H54 (cell line): Measurements from ENCODE around the gene CST7.

Experiments
- DNase-seq: peaks from one replicate; pipeline ENCODE4 v3.0.0; 2011; ENCODE audit warnings: low spot score, mixed read lengths; ENCODE audit not compliant: insufficient read length
- FAIRE-seq: peaks from 3 replicates; lab custom pipeline; 2011; peaks lifted over from hg19 to GRCh38; lab: Jason Lieb, UNC
- POLR2A ChIP-seq: IDR thresholded peaks from 2 replicates; pipeline ENCODE4 v1.6.1; 2011; ENCODE audit warnings: low read depth, mild to moderate bottlenecking, low read length

The CST7 gene

DNA sequence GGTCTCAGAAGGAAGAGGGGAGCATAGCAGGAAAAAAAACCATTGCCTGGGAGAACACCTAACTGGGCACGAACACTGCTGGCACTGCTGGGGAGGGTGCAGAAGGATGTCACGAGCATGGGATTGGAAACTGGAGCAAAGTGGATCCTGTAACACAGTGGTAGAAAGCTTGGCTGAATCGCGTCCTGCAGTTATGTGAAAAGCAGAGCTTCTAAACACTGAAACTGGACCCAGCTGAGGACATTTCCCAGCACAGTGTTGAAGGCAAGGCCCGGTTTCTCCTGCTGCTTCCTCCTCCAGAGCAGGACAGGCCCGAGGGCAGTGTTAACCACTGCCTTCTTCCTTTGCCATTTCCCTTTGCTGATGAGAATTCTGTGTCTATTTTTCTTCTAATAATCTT, 36.7 kb downstream of the CST7 start:
- no peak for DNase-seq
- TF ChIP-seq POLR2A, result no peak
- no peak for FAIRE-seq

DNA sequence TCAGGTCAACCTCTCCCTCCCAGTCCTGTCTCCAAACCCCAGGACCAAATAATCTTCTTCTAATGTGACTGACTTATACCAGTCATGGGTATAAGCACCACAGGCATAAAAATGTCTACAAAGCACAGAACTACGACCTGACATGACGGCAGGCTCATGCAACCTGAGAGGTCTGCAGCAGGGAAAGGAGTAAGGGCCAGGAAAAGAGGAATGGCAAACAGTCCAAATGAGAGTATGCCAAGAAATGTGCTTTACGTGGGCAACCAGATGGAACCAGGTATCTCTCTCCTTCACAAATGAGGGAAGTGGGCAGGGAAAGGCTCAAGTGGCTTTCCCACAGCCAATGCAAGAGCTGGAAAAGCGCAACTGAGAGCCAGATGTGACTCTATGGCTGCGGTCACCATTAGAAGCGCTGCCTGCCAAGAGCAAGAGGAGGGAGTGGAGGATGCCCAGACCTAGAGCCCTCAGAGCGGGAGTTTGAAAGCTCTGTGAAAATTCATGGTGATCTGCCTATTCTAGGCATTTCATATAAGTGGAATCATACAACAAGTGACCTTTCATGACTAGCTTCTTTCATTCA, 37.5 kb downstream of the CST7 start:
- FAIRE-seq, result no peak
- no peak for TF ChIP-seq POLR2A
- no peak for DNase-seq

DNA sequence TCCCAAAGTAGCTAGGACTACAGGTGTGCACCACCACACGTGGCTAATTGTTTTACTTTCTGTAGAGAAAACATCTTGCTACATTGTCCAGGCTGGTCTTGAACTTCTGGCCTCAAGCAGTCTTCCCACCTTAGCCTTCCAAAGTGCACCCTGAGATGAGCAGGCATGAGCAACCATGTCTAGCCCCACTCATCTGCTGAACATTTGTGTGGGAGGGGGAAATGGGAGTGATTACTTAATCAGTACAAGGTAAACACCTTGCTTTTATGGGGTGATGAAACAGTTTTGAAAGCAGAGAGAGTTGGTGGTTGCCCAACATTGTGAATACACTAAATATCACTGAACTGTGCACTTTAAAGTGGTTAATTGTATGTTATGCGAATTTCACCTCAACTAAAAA, 38.2 kb downstream of the CST7 start:
- no peak for DNase-seq
- TF ChIP-seq POLR2A, result no peak
- no peak for FAIRE-seq

DNA sequence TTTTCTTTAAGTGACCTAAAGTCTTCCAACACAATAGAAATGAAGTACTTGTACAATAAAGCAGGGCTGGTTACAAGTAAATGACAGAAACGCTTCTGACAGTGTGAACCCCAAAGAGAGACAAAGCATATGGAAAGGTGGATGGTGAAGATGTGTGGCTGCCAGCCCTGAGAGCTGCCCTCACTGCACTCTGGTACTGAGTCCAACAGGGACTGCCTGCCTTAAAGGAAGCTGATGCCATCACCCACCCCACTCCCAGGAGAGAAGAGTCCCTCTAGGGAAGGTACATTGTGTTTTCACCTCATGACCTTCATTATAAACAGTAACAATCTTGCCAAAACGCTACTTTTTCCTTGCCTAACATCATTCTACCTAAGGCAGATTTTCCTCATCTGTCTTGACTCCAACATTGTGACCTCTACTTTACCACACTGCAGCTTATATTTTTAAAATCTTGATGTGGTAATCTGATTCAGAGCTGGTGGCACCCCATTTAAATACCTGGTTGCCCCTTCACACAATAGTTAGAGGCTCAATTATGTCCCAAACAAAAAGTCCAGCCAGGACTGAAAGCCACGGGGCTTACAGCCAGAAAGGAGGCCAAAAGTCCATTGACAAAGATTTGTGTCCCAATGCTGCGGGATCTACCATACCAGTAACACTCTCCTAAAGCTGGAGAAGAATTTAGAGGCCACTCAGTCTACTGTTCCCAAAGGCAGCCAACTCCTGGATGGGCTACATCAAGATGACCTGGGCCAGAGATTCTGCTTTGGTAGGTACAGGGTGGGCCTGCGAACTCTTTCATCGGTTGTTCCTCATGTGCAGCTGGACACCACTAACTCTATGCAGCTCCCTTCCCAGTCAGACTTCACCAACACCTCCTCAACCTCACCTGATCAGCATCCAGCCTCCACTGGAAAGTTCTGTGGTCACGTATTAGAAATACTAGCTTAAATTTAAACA, 39.1 kb downstream of the CST7 start:
- no peak for TF ChIP-seq POLR2A
- FAIRE-seq (no peak), DNase-seq (no peak)

DNA sequence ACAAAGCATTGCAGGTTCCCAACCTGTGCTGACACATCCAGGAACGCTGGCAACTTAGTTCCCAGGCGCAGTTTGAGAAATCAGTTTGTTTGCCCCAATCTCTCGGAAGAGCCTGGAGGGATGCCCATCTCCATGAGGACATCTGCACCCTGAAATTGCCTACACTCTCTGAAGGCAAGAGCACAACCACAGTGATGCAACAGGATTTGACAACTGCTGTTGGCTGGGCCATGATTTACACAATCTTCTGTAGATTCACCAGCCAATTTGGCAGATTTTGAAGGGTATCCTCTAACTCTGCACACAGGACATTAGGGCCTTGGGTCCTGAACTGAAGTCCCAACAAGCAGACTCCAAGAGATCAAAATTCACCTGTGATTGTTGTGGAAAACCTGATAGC, 40.1 kb downstream of the CST7 start:
- no peak for TF ChIP-seq POLR2A
- no peak for FAIRE-seq
- DNase-seq, result no peak

DNA sequence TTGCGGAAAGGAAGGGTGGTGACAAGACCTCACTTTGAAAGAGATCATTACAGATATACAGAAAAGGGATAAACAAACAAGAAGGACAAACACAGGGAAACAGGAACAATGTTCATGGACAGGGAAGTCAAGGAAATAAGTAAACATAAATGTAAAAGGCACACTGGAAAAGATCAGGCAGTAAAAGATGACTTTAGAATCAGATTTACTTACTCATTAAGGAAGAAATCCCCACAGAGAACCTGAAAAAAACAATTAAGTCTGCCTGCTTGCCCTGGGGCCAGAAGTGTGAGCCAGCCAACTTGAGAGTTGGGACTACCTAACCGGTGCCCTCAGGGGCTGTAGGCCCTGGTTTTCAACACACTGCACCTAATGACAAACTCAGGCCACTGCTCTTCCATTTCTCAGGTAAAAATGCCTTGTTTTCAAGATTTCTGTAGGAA, 41.8 kb downstream of the CST7 start:
- no peak for DNase-seq
- FAIRE-seq, result no peak

DNA sequence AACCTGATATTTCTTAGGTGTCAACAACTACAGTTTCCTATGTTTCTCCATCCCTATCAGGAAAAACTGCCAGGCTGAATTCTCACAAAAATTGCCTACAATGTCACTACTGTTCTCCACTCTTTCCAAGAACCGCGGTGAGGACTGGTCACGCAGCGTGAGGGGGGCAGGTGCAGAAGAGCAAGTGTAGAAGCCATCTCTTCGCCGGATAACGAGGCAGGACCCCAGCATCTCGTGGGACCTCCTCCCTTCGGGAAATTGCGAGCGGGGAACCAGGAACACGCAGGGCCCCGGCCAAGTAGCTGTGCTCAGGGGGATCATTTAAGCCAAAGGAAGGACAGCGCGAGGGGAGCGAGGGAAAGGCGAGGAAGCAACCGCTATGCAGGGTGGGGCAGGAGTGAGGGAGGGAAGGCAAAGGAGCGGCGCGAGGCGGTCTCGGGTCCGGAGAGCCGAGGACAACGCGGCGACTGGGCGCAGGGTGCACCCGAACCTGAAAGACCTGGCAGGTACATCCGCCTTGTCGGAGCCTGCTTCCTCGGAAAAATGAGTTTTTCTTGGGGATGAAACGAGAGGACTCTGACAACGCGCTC, 42.9 kb downstream of the CST7 start:
- no peak for TF ChIP-seq POLR2A
- FAIRE-seq, result no peak
- peak; percentile 20 for DNase-seq

More for the DNA sequence above, 41.8 kb downstream of the CST7 start:
- no peak for TF ChIP-seq POLR2A

DNA sequence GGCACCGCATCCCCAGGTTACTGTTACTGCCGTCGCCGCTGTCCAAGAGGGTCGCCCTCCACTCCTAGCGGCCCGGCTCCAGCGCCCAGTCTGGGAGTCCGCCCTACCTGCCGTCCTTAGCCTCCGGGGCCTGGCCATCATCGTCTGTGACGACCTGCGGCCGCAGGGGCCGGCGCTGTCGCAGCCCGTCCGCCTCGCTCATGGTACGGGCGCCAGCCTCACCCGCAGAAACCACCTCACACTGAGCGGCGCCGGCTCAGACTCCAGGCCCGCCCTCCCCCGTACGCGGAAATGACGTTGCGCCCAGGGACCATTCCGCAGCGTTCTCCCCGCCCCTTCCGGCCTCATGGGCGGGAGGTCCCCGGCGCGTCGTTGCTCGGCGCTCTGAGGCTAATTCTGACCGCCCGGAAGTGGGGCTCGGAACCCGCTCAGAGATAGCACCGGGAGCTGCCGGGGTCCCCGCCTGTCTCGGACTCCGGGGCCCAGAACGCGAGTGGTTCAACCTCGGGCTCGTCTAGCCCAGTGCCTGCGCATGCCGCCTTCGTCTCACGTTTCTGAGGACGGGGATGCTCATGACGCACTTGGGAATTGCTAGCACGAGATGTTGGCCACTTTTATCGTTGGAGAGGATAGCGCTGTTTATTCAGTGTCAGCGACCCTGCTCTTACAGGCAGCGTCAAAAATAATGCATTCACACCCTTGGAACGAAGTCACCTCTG, 43.6 kb downstream of the CST7 start, which contains the start of gene APMAP:
Gene APMAP, minus strand, starts transcription at position 265 of the 719 bp plus-strand sequence. Its CDS starts 63 bp downstream, at position 202.
- FAIRE-seq (no peak), DNase-seq (peak; percentile 92)
- peak; percentile 98 for TF ChIP-seq POLR2A

DNA sequence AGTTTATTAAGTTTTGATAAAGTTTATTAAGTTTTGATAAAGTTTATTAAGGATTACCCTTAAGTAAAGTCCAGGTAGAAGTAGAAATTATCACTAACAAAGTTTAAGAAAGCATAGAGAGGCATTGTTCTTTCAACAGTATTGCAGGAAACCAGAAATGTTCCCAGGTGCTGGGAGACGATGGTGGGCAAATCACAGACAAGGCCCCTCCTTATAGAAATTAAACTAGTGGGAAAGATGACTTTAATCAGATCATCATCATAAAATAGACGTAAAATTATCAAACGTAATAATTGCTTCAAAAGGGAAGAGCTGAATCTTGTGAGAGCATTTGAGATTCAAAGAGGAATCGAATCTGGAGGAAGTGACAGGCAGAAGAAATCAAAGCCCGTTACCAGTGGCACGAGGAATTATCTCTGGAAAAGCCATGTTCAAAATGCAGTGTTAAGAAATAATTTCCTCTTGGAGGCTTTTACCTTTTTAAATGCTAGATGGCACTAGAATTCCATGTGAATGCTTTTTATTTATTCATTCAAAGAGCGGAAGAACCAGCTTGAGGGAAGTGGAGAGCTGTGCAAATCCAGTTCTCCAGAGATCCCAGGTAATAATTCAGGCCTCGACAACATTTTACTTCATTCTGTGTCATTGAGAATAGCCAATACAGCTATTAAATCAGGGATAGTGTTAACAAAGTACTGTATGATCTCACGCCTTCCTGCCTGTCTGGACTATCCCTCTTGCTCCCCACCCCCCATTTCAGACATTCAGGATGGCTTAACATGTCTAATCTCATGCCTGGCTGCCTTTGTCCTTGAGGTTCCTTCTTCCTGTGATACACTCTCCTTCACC, 44.5 kb downstream of the CST7 start:
- no peak for FAIRE-seq

DNA sequence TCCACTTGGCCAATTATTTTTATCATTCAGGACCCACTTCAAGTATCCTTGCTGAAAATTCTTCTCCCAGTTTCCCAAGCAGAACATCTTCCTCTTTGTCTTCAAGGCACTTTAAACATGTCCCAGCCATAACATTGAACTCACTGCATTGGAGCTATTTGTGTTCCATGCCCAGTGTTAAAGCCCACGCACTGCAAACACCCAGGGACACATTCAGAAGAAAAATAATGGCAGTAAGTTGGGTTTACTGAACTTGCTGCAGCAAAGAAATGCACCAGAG, 45.1 kb downstream of the CST7 start:
- TF ChIP-seq POLR2A, result no peak
- DNase-seq, result no peak
- FAIRE-seq, result no peak

More for the DNA sequence above, 44.5 kb downstream of the CST7 start:
- no peak for TF ChIP-seq POLR2A
- DNase-seq, result peak; percentile 6

DNA sequence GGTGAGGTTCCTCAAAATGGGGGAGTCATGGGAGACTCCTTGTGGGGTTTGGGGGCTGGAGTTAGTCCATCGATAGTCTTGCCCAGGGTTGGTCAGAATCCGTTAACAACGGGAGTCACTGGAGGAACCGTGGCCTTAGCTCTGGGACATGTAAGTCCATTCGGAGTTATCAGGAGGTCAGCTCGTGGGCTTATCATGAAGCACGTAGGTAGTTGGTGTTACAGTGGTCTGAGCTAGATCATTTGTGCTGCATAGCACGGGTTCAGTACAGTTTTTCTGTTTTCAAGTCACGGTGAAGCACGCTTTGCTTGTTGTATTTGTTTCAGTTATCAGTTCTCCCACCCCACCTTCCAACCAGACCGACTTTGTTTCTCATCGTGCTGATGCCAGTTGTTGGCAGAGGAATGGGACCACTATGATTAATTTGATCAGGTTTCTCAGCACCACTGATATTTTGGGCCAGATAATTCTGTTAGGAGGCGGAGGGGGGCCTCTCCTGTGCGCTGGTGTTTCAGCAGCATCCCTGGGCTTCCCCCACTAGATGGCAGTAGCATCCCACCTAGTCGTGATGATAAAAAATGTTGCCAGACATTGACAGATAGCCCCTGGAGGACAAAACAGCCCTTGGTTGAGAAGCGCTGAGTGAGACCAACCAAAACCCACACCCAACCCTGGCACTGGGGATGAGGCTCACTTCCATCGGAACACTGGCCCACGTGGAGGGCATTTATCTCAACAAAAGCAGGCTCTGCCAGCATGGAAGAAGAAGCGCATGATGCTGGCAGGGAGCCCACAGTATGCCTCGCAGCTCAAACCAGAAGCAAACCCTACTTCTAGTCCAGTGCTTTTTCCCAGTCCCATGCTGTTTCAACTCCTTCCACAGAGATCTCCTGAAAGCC, 45.6 kb downstream of the CST7 start:
- no peak for FAIRE-seq
- DNase-seq, result peak; percentile 60
- no peak for TF ChIP-seq POLR2A
